HG03439 (cell line): ENCODE data around the gene MARK2.

Experiments
- ATAC-seq: cut with Tn5 transposase; IDR thresholded peaks from one replicate; pipeline ENCODE4 v1.9.1; 2021; ENCODE audit warnings: mild to moderate bottlenecking, moderate library complexity; ENCODE audit not compliant: unreplicated experiment

Gene MARK2

DNA sequence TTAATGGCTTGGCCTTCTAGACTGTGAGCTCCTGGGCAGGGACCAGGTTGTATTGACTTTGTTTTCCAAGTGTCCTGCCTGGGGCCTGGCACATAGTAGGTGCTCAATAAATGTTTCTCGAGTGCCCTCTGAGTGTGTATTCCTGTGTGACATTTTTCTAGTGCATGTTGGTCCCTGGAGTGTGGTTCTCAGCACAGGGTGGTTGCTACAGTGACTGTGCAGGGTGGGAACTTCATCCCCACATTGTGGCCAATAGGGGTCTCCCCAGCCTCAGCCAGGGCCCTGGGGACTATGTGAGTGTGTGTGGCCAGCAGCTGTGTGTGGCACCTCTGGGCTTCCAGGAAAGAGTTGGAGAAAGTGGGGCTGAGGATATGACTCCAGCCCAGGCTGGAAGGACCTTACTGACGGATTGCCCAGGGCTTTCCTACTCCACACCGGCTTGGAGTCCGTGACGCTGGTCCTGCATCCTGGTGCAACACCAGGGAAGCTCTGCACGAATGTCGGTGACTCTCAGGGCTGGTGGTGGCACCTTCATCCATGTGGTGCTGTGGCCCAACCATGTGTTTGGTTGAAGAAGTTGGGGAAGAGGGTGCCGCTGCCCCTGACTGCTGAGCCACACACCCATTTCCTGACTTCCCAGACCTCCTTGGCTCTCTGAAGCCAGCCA, 9.0 kb upstream of the MARK2 start:
- no peak for ATAC-seq

- no peak for ATAC-seq
These were observed 7.6 kb upstream of the MARK2 start for GRCh38 chr11:63831326-63831725.

DNA sequence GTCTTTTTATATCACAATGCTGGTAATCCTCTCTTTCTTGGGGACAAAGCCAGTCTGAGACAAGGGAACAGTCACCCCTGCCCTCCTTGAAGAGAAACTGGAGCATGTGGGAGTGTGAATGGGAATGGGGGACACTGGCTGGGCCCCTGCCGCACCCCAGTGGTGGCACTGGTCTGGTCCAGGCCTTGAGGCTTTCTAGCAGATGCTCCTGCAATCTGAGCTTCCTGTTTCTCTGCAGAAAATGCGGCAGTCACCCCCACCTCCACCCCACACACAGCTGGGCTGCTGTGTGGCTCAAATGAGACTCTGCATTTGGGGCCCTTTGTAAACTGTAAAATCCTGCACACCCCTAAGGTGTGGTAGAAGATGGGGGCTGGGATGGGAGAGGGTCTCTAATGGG, 6.6 kb upstream of the MARK2 start:
- ATAC-seq = no peak

DNA sequence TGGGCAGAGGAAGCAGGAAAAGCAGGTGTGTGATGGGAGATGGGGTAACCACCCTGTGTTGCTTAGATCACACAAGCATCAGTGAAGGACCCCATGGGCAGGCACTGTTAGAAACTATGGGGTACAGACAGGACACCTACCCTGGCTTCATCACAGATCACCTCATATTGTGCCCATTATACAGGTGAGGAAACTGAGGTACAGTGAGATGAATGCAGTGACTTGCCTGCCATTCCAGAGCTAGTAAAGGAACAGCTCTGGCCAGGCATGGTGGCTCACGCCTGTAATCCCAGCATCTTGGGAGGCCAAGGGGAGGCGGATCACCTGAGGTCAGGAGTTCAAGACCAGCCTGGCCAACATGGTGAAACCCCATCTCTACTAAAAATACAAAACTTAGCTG, 5.9 kb upstream of the MARK2 start:
- ATAC-seq = no peak

DNA sequence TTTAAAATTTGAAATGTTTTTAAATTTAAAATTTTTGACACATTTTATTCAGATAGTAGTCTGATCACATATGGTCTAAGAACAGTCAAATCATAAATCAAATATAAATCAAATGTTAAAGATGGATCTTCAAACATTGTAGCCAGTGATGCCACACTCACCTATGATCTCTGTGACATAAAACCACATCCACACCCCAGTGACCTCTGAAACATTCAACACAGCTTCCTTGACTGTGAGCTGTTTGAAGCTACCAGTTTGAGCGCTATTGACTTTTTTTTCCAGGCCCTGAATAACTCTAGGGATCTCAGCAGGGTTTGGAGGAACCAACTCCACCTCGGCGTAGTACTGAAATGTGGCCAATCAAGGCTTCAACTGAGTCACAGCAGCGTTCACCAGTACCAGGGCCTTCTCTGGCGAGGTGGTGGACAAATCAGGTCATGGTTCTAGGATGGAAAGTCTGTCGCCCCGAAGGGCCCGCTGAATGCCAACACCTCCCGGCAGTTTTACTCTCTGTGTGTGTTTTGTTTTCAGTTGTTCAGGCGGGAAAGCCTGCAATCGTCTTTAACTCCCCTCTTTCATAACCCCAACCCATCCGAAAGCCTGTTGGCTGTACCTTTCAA, 4.3 kb upstream of the MARK2 start:
- ATAC-seq = no peak

- no peak for ATAC-seq
These were observed 3.8 kb upstream of the MARK2 start for GRCh38 chr11:63835158-63835545.

DNA sequence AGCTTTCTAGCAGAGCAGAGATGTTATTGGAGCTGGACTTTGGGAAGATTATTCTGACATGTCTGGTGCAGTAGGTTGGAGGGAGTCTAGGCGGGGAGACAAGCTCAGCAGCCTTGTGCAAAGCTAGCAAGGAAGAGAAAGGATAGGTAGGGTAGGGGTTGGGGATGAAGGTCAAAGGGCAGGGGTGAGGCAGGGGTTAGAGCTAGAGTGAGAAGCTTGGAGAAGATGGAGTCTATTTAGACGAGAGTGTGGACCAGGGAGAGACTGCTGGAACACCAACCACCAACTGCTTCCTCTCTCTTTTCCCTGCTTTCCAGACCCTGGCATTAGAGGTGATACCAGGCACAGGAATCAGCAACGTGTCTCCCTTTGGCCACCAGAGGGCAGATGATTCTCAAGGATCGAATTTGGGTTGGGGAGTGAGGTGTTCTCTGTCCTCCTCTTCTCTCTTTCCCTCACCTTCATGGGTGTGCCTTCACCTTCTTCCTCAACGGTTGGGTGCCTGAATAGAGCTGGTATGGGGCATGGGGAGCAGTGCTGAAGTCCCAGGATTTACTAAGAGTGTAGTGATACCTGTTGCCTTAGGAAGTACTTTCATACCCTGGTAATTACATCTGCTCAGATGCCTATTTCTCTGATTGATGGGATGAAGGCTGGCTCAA, 1.8 kb upstream of the MARK2 start:
- no peak for ATAC-seq

GRCh38 chr11:63837739-63838138, 1.2 kb upstream of the MARK2 start:
- ATAC-seq = no peak

DNA sequence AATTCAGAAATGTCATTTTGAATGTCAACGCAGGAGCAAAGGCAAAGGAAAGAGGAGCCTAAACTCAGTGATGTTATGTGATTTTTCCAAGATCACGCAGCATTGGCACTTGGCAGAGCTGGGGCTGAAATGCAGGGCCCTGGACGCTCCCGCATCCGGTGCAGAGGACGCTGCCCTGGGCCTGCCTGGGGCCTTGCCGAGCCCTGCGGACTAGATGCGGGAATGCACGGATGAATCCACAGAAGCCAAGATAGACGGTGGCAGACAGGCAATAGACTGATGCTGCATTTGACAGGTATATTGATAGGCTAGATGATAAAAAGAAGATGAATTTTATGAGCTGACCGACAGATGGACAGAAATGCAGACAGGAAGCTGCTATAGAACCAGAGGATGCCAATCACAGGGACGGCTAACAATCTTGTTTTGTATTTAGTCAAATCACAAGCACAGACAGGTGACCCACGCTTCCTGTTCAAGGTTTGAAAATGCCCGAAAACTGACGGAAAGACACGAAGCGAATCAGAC, 696 bp upstream of the MARK2 start:
- ATAC-seq = no peak

DNA sequence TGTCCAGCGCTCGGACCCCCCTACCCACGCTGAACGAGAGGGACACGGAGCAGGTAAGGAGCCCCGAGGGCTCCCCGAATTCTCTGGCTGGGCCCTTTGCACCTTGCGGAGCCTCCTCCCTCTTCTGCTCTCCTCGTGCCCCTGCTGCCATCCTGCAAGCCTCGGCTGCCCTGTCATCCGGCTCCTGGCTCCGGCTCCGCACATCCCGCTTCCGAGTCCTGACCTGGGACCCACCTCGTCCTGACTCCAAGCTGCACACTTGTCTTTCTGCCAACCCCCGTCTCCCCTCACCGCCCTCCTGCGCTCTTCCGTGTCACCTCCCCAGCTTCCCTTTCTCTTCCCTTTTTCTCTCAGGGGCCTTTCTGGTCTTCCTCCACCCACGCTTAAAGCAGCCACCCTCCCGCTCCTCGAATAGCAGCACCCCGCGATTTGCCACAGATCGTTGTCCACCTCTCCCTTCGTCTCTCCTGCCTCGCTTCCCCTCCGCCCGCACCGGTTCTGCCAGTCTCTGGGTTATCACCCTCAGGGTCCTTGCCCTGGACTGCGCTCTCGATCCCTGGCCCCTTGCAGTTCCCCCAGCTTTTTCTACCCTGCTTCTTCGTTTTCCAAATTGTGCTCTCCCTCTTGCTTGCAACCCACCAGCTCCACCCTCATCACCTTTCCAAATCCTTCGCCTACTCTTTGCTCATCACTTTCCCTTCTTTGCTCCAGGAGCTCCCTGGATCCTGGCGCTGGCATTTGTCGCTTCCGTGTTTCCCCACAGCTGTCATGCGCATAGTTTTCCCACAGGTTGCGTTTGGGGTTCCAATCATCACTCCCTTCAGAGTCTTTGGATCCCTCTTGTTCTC, 822 bp downstream of the MARK2 start:
- ATAC-seq = peak; percentile 2

- no peak for ATAC-seq
These were observed 1.6 kb downstream of the MARK2 start for GRCh38 chr11:63840356-63841060.

DNA sequence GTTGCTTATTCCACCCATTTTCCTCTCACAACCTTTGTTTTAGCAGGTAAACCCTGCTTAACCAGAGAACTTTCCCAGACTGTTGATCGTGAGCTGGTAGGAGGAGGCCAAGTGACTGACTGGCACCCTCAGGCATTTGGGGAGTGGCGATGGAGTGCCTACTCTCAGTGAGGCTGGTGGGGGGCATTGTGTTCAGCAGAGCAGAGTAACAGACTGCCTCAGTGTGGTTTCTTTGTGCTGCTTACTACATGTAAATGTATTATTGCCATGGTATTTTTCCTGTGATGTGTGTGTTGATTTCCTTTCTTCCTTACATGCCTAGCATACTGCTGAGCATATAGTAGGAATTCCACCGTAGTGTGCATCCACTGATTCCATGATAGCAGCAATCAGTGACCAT, 2.6 kb downstream of the MARK2 start:
- ATAC-seq = no peak

- no peak for ATAC-seq
These were observed 4.1 kb downstream of the MARK2 start for GRCh38 chr11:63843041-63843440.

GRCh38 chr11:63844836-63845235, 5.9 kb downstream of the MARK2 start:
- ATAC-seq = no peak

GRCh38 chr11:63845303-63845702, 6.4 kb downstream of the MARK2 start:
- no peak for ATAC-seq

GRCh38 chr11:63845911-63846310, 7.0 kb downstream of the MARK2 start:
- ATAC-seq = no peak

DNA sequence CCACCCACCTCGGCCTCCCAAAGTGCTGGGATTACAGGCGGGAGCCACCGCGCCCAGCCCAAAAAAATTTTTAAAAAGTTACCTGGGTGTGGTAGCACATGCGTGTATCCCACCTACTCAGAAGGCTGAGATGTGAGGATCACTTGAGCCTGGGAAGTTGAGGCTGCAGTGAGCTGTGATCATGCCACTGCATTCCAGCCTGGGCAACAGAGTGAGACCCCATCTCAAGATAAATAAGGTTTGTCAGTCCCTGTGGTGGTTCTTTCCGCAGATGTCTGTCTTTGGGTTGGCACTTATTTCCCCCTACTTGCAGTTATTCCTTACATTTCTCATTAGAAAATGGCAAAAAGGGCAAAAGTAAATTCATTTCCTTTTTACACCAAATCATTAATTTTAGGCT, 8.0 kb downstream of the MARK2 start:
- no peak for ATAC-seq

DNA sequence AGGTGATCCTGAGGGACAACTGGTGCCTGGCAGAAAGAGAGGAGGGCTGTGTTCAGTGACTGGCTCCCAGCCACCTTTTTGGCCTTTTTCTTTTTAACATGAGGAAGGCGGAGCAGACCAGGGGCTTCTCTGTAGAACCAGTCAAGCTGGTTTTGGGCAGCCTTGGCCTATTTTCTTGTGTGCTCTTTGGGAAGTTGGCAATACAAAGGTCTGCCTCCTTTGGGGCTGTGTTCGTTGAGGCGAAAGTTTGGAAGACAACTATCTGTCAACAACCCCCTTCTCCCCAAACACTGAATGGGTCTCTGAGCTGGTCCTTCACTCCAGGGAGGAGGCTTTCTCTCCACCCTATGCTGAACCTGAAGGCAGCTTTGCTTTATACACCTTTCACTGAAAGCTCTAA, 8.5 kb downstream of the MARK2 start:
- no peak for ATAC-seq

GRCh38 chr11:63849691-63850090, 10.8 kb downstream of the MARK2 start:
- no peak for ATAC-seq

GRCh38 chr11:63850920-63851319, 12.0 kb downstream of the MARK2 start:
- ATAC-seq = no peak

GRCh38 chr11:63851364-63851763, 12.5 kb downstream of the MARK2 start:
- ATAC-seq = no peak
